Activated naive CD8-positive, alpha-beta T cell treated with anti-CD3 and anti-CD28 coated beads for 36 hours (primary cell): ENCODE results near the gene ANKRD45. TPM values are rescaled to one million over a fixed set of nuclear protein-coding genes. Genes with fewer than 3 reads are reported as not detected.
"Not testable (repeated sequence)": the region's sequence is repeated elsewhere in the genome, so short reads cannot be mapped to it uniquely, and the experiment has no call there.

ENCODE experiments used
- DNase-seq: peaks from one replicate; pipeline ENCODE4 v3.0.0; 2021
- H3K27ac Mint-ChIP-seq: one replicate; pipeline ENCODE4 v1.8.0; 2022; ENCODE audit warnings: mild to moderate bottlenecking, moderate library complexity, mixed read lengths
- H3K27me3 Mint-ChIP-seq: one replicate; pipeline ENCODE4 v1.8.0; 2022; ENCODE audit warnings: mild to moderate bottlenecking, mixed read lengths
- H3K36me3 Mint-ChIP-seq: one replicate; pipeline ENCODE4 v1.8.0; 2021; ENCODE audit warnings: mild to moderate bottlenecking, mixed read lengths
- H3K4me1 Mint-ChIP-seq: one replicate; pipeline ENCODE4 v1.8.0; 2021; ENCODE audit warnings: mixed read lengths
- H3K4me3 Mint-ChIP-seq: one replicate; pipeline ENCODE4 v1.8.0; 2022; ENCODE audit warnings: mild to moderate bottlenecking, moderate library complexity, mixed read lengths
- H3K9me3 Mint-ChIP-seq: one replicate; pipeline ENCODE4 v1.8.0; 2022; ENCODE audit warnings: mixed read lengths
- total RNA-seq, 2 experiments: library from RNA; stranded (reverse); gene quantifications; one replicate each; pipeline ENCODE4 v1.2.3, GENCODE V29; 2021

Gene ANKRD45, protein sequence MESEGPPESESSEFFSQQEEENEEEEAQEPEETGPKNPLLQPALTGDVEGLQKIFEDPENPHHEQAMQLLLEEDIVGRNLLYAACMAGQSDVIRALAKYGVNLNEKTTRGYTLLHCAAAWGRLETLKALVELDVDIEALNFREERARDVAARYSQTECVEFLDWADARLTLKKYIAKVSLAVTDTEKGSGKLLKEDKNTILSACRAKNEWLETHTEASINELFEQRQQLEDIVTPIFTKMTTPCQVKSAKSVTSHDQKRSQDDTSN
- total RNA-seq = under 1 TPM in 1 of 2 experiments, not detected in 1; 0.14 TPM

DNA sequence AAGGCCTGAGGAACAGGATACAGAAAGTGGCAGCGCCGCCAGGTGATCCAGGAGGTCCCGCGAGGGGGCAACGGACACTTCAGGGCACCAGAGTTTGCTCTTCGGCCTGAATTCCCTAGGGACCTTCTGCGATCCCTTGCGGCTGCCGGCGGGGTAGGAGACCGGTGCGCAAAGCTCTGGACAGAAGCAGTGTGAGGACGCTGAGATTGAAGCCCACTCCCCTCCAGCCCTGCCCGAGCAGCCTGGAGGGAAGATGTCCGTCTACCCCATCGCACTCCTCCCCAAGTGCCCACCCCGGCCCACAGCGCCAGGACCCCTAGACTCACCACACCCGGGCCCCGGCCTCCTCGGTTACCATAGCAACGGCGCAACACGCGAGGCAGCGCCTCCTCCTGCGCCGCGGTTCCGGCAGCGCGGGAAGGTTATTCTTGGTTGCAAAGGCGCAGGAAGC is at the start of gene ANKRD45:
Gene ANKRD45 (minus strand): TSS at position 361 of the 451 bp plus-strand sequence. CDS start 10,433 bp downstream, outside the sequence.
- H3K9me3 Mint-ChIP-seq = no peaks in the 10 kb centered on the region
- H3K27ac Mint-ChIP-seq = no peak within 1 kb of the TSS
- H3K4me3 Mint-ChIP-seq = peak within 1 kb of the TSS; percentile 46
- peaks cover 5% of the 10 kb centered on the region for H3K4me1 Mint-ChIP-seq
- peaks cover 34% of the 10 kb centered on the region for H3K27me3 Mint-ChIP-seq
- no peaks in the 10 kb centered on the region for H3K36me3 Mint-ChIP-seq
- DNase-seq = peak; percentile 49

GRCh38 chr1:173717238-173717637 is 47.6 kb upstream of the ANKRD45 start:
- no peaks in the 10 kb centered on the region for H3K9me3 Mint-ChIP-seq
- H3K27me3 Mint-ChIP-seq = no peaks in the 10 kb centered on the region
- peaks cover 23% of the 10 kb centered on the region for H3K4me1 Mint-ChIP-seq
- peaks cover 18% of the 10 kb centered on the region for H3K36me3 Mint-ChIP-seq
- peak overlapping the region; percentile 32 for H3K4me3 Mint-ChIP-seq
- no peak for DNase-seq
- no peak overlapping the region for H3K27ac Mint-ChIP-seq

DNA sequence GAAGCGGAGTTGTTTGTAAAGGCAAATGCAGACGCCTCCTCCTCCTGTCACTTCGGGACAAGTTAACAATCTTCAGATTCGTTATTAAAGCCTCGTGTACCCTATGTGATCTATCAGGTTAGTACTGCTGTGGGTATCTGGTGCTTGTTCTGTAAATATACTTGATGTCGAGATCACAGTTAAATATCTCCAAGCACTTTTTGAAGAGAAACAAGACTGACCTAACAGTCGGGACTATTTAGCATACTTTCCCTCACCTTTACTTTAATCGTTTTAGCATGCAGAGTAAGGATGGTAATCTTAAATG is 45.8 kb upstream of the ANKRD45 start:
- DNase-seq = no peak
- Mint-ChIP-seq H3K4me3 (peak overlapping the region; percentile 94), H3K27me3 (peaks cover 3% of the 10 kb centered on the region), H3K4me1 (peaks cover 19% of the 10 kb centered on the region), H3K27ac (peak overlapping the region; percentile 89), H3K9me3 (no peaks in the 10 kb centered on the region), H3K36me3 (peaks cover 12% of the 10 kb centered on the region)

GRCh38 chr1:173714759-173715537 is 45.3 kb upstream of the ANKRD45 start, which contains the start of gene KLHL20:
TSS of gene KLHL20 (plus strand) at chr1:173714981. CDS start at chr1:173716044, 1,063 bp downstream.
- H3K36me3 Mint-ChIP-seq = peaks cover 12% of the 10 kb centered on the region
- H3K4me3 Mint-ChIP-seq = peak within 1 kb of the TSS; percentile 94
- peaks cover 6% of the 10 kb centered on the region for H3K27me3 Mint-ChIP-seq
- DNase-seq = peak; percentile 87
- peaks cover 14% of the 10 kb centered on the region for H3K4me1 Mint-ChIP-seq
- no peaks in the 10 kb centered on the region for H3K9me3 Mint-ChIP-seq
- peak within 1 kb of the TSS; percentile 89 for H3K27ac Mint-ChIP-seq

DNA sequence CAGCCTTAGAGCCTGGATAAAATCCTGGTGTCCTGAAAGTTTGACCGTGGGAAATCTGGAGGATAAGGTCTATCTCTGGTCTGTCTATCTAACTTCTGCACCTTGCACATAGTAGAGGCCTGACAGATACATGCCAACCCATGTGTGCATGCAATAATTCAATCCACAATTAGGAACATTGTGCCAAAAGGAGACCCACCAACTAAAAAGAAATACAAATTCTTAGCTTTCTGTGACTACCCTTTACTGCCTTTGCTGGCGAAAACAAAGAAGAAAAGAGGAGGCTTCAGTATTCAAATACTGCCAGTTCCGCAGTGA is 44.7 kb upstream of the ANKRD45 start:
- peak overlapping the region; percentile 89 for H3K27ac Mint-ChIP-seq
- DNase-seq = no peak
- H3K36me3 Mint-ChIP-seq = peaks cover 12% of the 10 kb centered on the region
- H3K4me3 Mint-ChIP-seq = peak overlapping the region; percentile 94
- H3K4me1 Mint-ChIP-seq = peaks cover 14% of the 10 kb centered on the region
- H3K27me3 Mint-ChIP-seq = peaks cover 7% of the 10 kb centered on the region
- H3K9me3 Mint-ChIP-seq = no peaks in the 10 kb centered on the region

DNA sequence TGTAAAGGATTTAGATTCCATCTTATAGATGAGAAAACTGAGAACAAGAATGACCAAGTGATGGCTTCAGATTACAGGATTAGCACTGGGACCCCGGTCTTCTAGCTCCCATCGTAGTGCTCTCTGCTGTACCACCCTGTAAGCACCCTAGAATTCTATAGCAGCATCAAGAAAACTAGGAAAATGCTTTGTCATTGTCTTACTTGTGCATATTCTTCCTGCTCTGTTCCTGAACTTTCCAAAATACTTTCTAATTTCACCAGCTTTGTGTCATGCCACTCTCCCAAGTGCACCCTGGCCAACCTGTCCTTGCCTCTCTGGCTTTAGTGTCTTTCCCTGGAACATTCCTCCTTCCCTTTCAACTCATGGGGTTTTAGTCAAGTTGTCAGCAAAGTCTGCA is 39.1 kb upstream of the ANKRD45 start:
- H3K27me3 Mint-ChIP-seq = peaks cover 13% of the 10 kb centered on the region
- H3K27ac Mint-ChIP-seq = no peak overlapping the region
- H3K4me3 Mint-ChIP-seq = no peak overlapping the region
- no peaks in the 10 kb centered on the region for H3K4me1 Mint-ChIP-seq
- no peaks in the 10 kb centered on the region for H3K9me3 Mint-ChIP-seq
- no peak for DNase-seq
- no peaks in the 10 kb centered on the region for H3K36me3 Mint-ChIP-seq

- no peak for DNase-seq
- Mint-ChIP-seq H3K9me3 (no peaks in the 10 kb centered on the region), H3K4me3 (no peak overlapping the region), H3K36me3 (no peaks in the 10 kb centered on the region), H3K4me1 (no peaks in the 10 kb centered on the region), H3K27ac (no peak overlapping the region), H3K27me3 (peaks cover 11% of the 10 kb centered on the region)
Measured at GRCh38 chr1:173705117-173705516, 35.5 kb upstream of the ANKRD45 start.

DNA sequence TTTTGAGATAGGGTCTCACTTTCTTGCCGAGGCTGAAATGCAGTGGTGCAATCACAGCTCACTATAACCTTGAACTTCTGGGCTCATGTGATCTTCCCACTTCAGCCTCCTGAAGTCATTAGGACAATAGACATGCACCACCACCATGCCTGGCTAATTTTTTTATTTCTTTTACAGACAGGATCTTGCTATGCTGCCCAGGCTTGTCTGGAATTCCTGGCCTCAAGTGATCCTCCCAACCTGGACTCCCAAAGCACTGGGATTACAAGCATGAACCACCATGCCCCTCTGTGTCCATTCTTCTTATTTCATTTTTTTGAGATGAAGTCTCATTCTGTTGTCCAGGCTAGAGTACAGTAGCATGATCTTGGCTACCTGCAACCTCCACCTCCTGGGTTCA is 33.1 kb upstream of the ANKRD45 start:
- no peak overlapping the region for H3K27ac Mint-ChIP-seq
- no peaks in the 10 kb centered on the region for H3K36me3 Mint-ChIP-seq
- H3K4me1 Mint-ChIP-seq = no peaks in the 10 kb centered on the region
- H3K9me3 Mint-ChIP-seq = peaks cover under 1% of the 10 kb centered on the region
- H3K4me3 Mint-ChIP-seq = no peak overlapping the region
- no peak for DNase-seq
- peaks cover 3% of the 10 kb centered on the region for H3K27me3 Mint-ChIP-seq

- H3K4me1 Mint-ChIP-seq, H3K27ac Mint-ChIP-seq, H3K4me3 Mint-ChIP-seq, H3K36me3 Mint-ChIP-seq, DNase-seq, H3K9me3 Mint-ChIP-seq, H3K27me3 Mint-ChIP-seq: not testable (repeated sequence)
Measured at GRCh38 chr1:173701299-173701698, 31.6 kb upstream of the ANKRD45 start.

DNA sequence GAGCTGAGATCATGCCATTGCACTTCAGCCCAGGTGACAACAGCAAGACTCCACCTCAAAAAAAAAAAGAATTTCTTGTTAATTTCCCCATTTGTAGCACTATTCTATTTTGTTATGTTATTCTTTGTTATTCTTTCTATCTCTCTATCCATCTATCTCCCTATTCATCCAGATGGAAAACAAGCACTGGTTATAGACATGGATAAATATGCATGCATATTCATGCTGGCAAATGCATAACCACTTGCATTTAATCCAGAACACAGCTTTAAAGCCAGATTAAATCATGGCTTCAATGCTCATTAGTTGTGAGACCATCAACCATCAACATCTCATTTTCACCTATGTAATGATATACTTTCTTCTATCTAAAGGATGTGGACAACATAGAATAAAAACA is 23.6 kb upstream of the ANKRD45 start:
- DNase-seq = no peak
- Mint-ChIP-seq H3K27ac (no peak overlapping the region), H3K36me3 (peaks cover 4% of the 10 kb centered on the region), H3K27me3 (peaks cover 5% of the 10 kb centered on the region), H3K9me3 (peaks cover 1% of the 10 kb centered on the region), H3K4me3 (no peak overlapping the region), H3K4me1 (peaks cover 4% of the 10 kb centered on the region)

GRCh38 chr1:173688300-173688699 is 18.6 kb upstream of the ANKRD45 start:
- Mint-ChIP-seq H3K27ac (no peak overlapping the region), H3K9me3 (no peaks in the 10 kb centered on the region)
- no peak for DNase-seq

DNA sequence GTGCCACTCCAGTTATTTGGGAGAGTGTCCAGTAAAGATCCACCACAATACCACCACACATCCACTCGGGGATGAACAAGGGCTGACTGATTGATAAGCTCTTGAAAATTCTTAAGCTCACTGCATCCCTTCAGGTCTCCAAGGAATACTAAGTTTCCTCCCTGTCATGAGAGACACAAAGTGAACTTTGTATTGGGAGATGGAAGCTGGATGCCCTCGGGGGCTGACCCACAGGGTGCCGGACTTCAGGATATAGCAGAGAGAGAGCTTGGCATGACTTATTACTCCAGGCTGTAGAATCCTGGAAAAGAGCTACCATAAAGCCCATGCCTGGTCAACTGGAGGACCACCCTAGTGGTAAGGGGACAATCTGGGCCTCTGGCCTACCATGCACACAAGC is 15.5 kb upstream of the ANKRD45 start:
- not testable (repeated sequence) for H3K27me3 Mint-ChIP-seq, H3K4me3 Mint-ChIP-seq, H3K9me3 Mint-ChIP-seq, H3K36me3 Mint-ChIP-seq, DNase-seq, H3K27ac Mint-ChIP-seq
- H3K4me1 Mint-ChIP-seq = peaks cover 10% of the 10 kb centered on the region

More at GRCh38 chr1:173688300-173688699, 18.6 kb upstream of the ANKRD45 start:
- H3K4me1 Mint-ChIP-seq = peaks cover 7% of the 10 kb centered on the region
- H3K27me3 Mint-ChIP-seq = no peaks in the 10 kb centered on the region
- H3K36me3 Mint-ChIP-seq = peaks cover 2% of the 10 kb centered on the region
- no peak overlapping the region for H3K4me3 Mint-ChIP-seq

GRCh38 chr1:173683838-173684237 is 14.2 kb upstream of the ANKRD45 start:
- not testable (repeated sequence) for H3K9me3 Mint-ChIP-seq, H3K27ac Mint-ChIP-seq, DNase-seq, H3K4me1 Mint-ChIP-seq, H3K4me3 Mint-ChIP-seq, H3K27me3 Mint-ChIP-seq, H3K36me3 Mint-ChIP-seq

- Mint-ChIP-seq H3K27ac (no peak overlapping the region), H3K4me1 (peaks cover 6% of the 10 kb centered on the region), H3K4me3 (no peak overlapping the region), H3K9me3 (peaks cover 8% of the 10 kb centered on the region), H3K27me3 (no peaks in the 10 kb centered on the region), H3K36me3 (no peaks in the 10 kb centered on the region)
- DNase-seq = no peak
Measured at GRCh38 chr1:173682184-173682583, 12.5 kb upstream of the ANKRD45 start.

DNA sequence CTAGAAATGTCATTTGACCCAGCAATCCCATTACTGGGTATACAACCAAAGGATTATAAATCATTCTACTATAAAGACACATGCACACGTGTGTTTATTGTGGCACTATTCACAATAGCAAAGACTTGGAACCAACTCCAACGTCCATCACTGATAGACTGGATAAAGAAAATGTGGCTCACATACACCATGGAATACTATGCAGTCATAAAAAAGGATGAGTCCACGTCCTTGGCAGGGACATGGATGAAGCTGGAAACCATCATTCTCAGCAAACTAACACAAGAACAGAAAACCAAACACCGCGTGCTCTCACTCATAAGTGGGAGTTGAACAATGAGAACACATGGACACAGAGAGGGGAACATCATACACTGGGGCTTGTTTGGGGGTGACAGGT is 10.5 kb upstream of the ANKRD45 start:
- not testable (repeated sequence) for H3K27me3 Mint-ChIP-seq, DNase-seq, H3K27ac Mint-ChIP-seq, H3K36me3 Mint-ChIP-seq, H3K4me1 Mint-ChIP-seq, H3K4me3 Mint-ChIP-seq
- peaks cover 14% of the 10 kb centered on the region for H3K9me3 Mint-ChIP-seq

GRCh38 chr1:173674496-173674895 is 4.8 kb upstream of the ANKRD45 start:
- not testable (repeated sequence) for H3K9me3 Mint-ChIP-seq, H3K27ac Mint-ChIP-seq, H3K4me1 Mint-ChIP-seq, H3K36me3 Mint-ChIP-seq, DNase-seq, H3K4me3 Mint-ChIP-seq
- H3K27me3 Mint-ChIP-seq = peaks cover 18% of the 10 kb centered on the region
